Measurements from ENCODE around the gene POMC. TPM values are rescaled to one million over a fixed set of nuclear protein-coding genes. Genes with fewer than 3 reads are reported as not detected.

Gene POMC
- total and polyA plus RNA-seq, 2 experiments from 2014 or later, result 4.4 to 6.0 TPM

DNA sequence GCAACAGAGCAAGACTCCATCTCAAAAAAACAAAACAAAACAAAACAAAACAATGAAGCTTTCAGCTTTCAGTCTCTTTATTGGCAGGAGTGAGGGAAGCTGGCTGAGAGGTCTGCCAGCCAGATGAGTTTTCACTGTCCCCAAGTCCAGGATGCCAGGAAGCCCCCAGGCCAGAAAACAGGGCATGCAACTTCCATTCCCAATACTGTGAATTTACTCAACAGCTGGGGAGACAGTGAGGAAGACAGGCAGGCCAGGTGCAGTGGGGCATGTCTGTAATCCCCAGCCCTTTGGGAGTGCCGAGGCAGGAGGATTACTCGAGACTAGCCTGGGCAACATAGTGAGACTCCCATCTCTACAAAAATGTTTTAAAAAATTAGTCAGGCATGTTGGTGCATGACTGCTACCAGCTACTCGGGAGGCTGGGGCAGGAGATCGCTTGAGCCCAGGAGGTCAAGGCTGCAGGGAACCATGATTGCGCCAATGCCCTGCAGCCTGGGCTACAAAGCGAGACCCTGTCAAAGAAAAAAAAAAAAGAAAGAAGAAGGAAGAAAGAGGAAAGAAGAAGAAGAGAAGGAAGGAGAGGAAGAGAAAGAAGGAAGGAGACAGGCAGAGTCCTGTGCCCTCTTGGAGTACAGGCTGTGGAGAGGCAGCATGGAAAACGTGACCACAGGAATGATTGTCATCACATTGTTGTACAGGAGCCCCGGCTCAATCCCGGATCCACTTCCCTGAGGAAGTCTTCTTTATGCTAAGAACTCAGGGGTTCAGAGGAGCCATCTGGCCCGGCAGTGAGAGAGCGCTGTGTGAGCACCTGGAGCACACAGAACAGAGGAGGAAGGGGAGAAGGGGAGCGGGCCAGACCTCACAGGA is 29.2 kb upstream of the POMC start:
- Histone ChIP-seq H3K36me3 (replicated peaks; ENCODE audit: insufficient read depth, low read depth) (no peaks in the 10 kb centered on the region), H3K9me3 (ENCODE audit: low read depth) (no peaks in the 10 kb centered on the region), H4K20me1 (ENCODE audit: insufficient read depth, poor library complexity, severe bottlenecking) (no peaks in the 10 kb centered on the region), H3K4me3 (no peak overlapping the region), H3K4me2 (peak overlapping the region; percentile 33), H3K9me2 (replicated peaks; ENCODE audit: insufficient read depth) (no peaks in the 10 kb centered on the region), H3K27me3 (no peaks in the 10 kb centered on the region), H3K4me1 (ENCODE audit: insufficient read depth) (peaks cover 5% of the 10 kb centered on the region), H2AFZ (no peak overlapping the region), H3K79me2 (no peaks in the 10 kb centered on the region), H3K27ac (peak overlapping the region; percentile 80)
- peak; percentile 26 for DNase-seq (ENCODE audit: low spot score)
- WGBS (ENCODE audit: low lambda C conversion rate, missing lambda C conversion rate), result 70% methylated on average over 12 of the region's 12 CpGs
- no peak for TF ChIP-seq EZH2 (IDR thresholded peaks at IDR 0.05; ENCODE audit: borderline replicate concordance)
- no peak for TF ChIP-seq CTCF (IDR thresholded peaks at IDR 0.05; ENCODE audit: poor library complexity)
- no peak for TF ChIP-seq EZH2phosphoT487 (IDR thresholded peaks at IDR 0.05; ENCODE audit: low read depth, severe bottlenecking, unreplicated experiment)

- Histone ChIP-seq H2AFZ (no peak overlapping the region), H3K4me2 (no peak overlapping the region), H3K9me2 (replicated peaks; ENCODE audit: insufficient read depth) (no peaks in the 10 kb centered on the region), H3K27me3 (no peaks in the 10 kb centered on the region), H3K36me3 (replicated peaks; ENCODE audit: insufficient read depth, low read depth) (no peaks in the 10 kb centered on the region), H3K79me2 (no peaks in the 10 kb centered on the region), H4K20me1 (ENCODE audit: insufficient read depth, poor library complexity, severe bottlenecking) (no peaks in the 10 kb centered on the region), H3K4me3 (no peak overlapping the region), H3K27ac (no peak overlapping the region), H3K4me1 (ENCODE audit: insufficient read depth) (peaks cover 5% of the 10 kb centered on the region), H3K9me3 (ENCODE audit: low read depth) (no peaks in the 10 kb centered on the region)
- DNase-seq (ENCODE audit: low spot score), result no peak
- WGBS (ENCODE audit: low lambda C conversion rate, missing lambda C conversion rate), result 68% methylated on average over 9 of the region's 9 CpGs
- no peak for TF ChIP-seq EZH2 (IDR thresholded peaks at IDR 0.05; ENCODE audit: borderline replicate concordance)
- no peak for TF ChIP-seq EZH2phosphoT487 (IDR thresholded peaks at IDR 0.05; ENCODE audit: low read depth, severe bottlenecking, unreplicated experiment)
- no peak for TF ChIP-seq CTCF (IDR thresholded peaks at IDR 0.05; ENCODE audit: poor library complexity)
Observed at GRCh38 chr2:25194576-25195122, 26.3 kb upstream of the POMC start.

GRCh38 chr2:25190536-25190935 is 22.2 kb upstream of the POMC start:
- H3K4me1 ChIP-seq (ENCODE audit: insufficient read depth), result no peaks in the 10 kb centered on the region
- H3K27me3 ChIP-seq, result no peaks in the 10 kb centered on the region
- 72% methylated on average over 5 of the region's 5 CpGs for WGBS (ENCODE audit: low lambda C conversion rate, missing lambda C conversion rate)
- H3K36me3 ChIP-seq (replicated peaks; ENCODE audit: insufficient read depth, low read depth), result no peaks in the 10 kb centered on the region
- no peak for DNase-seq (ENCODE audit: low spot score)
- no peak overlapping the region for H3K4me2 ChIP-seq
- TF ChIP-seq EZH2 (IDR thresholded peaks at IDR 0.05; ENCODE audit: borderline replicate concordance), result no peak
- no peak for TF ChIP-seq EZH2phosphoT487 (IDR thresholded peaks at IDR 0.05; ENCODE audit: low read depth, severe bottlenecking, unreplicated experiment)
- no peak for TF ChIP-seq CTCF (IDR thresholded peaks at IDR 0.05; ENCODE audit: poor library complexity)
- H4K20me1 ChIP-seq (ENCODE audit: insufficient read depth, poor library complexity, severe bottlenecking), result no peaks in the 10 kb centered on the region
- H2AFZ ChIP-seq, result no peak overlapping the region
- no peaks in the 10 kb centered on the region for H3K9me2 ChIP-seq (replicated peaks; ENCODE audit: insufficient read depth)
- H3K27ac ChIP-seq, result no peak overlapping the region
- H3K79me2 ChIP-seq, result no peaks in the 10 kb centered on the region
- no peak overlapping the region for H3K4me3 ChIP-seq
- H3K9me3 ChIP-seq (ENCODE audit: low read depth), result no peaks in the 10 kb centered on the region

Measured in hepatocyte (in vitro differentiated cells).